Measurements from ENCODE around the gene ARL14.

ARL14 gene

DNA sequence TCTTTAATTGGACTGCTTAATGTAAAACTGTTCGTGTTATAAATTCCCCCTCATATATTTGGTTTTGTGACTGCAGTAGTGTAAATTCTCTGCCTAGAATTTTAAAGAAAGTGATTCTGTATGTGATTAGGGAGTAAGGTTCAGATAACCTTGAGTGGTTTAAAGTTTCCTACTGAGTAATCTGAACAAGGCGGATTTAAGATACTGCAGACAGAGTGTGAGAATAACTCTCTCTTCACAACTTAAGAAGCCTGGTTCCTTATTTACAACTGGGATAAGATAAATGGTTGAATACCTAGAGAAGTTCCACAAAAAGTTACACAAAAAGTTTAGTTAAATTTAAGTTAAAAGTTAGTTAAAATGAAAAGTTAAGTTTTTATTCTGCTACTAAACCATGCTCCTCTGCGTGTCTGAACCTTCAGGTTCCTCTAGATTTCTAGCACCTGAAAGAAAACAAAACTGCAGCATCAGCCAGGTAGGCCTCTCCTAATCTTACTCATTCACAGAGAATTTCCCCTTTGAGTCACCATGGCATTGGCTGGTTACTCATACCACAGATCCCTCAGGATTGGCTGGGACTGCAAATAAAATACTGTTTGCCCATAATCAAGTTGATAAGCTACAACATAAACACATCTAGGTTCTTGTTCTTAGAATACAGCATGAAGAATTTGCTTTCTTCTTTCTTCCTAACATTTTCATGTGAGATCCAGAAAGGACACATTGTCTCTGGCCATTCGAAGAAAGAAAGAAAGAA, at the start of gene ARL14:
TSS of gene ARL14 (plus strand) at position 614 of the 757 bp plus-strand sequence. CDS start 187 bp downstream, outside the sequence.
- no peak for DNase-seq

DNA sequence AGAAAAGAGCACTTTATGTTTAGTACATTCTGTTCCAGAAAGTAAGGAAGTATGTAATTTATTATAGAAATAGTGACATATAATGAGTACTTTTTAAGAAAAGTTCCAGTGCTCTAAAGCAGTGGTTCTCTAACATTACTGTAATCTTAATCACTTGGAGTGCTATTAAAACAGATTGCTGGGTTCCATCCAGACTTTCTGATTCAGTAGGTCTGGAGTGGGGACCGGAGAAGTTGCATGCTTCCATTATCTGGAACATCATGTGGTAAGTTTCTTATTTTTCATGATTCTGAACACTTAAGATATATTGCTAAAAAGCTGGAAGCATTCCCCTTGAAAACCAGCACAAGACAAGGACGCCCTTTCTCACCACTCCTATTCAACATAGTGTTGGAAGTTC, 47.5 kb upstream of the ARL14 start:
- no peak for DNase-seq

DNA sequence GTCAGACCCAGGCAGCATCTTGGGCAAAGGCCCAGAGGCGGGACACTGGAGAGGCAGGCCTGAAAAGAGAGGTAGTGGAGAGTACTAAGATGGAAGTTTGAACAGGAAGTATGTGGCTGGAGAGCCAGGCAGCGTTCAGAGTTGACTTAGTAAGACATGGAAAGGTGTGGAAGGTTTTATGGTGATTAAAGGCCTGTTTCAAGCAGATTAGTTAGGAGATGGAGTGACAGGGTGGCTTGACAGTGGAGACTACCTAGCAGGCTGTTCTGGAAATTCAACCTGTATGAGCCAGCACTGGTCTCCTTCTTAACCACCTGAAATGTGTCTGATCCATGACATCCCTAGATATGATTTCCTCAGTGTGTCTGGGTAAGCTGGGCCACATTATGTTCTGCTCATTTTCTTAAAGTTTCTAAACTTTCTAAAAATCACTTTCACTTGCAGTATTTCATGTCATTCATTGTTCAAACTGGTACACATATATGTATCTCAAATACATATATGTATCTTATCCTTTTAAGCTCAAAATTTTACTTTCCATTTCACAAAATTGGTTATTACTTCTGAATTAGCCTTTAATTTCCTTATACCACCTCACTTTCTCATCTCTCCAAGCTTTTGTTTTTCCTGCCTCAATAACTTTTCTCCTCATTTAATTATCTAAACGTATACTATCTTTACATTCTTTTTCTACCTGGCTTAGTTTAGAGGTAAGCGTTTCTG, 43.4 kb upstream of the ARL14 start:
- no peak for DNase-seq

DNA sequence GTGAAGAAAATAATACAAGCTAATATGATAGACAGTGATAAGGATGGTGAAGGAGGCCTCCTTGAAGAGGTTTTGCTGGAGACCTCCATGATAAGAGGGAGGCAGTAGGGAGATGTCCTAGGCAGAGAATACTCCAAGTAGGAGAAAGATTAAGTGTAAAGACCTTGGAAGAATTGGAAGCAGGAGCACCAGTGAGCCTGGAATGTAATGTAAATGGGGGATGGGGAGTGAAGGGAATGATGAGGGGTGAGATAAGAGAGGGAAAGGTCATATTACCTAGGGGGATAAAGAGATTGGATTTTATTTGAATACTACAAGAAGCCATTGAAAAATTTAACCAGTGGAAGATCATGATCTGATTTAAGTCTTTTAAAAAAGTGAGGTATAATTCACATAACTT, 41.7 kb upstream of the ARL14 start:
- no peak for DNase-seq

DNA sequence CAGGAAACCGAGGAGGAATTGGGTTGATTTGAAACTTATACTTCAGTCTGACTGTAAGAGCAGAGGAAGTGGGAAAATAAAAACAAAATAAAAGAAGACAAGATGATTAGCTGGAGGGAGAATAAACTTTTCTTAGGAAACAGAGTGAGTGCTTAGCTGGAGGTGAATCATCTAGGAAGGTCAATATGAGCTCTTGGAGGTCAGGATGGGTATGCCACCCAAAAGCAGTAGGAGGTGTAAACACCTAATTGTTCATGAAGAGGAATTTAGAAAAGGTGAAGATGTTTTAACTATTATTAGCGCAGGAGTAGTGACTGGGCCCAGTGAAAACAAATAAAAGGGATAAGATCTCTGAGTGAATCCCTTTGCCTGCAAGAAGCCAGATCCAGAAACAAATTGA, 39.9 kb upstream of the ARL14 start:
- no peak for DNase-seq

DNA sequence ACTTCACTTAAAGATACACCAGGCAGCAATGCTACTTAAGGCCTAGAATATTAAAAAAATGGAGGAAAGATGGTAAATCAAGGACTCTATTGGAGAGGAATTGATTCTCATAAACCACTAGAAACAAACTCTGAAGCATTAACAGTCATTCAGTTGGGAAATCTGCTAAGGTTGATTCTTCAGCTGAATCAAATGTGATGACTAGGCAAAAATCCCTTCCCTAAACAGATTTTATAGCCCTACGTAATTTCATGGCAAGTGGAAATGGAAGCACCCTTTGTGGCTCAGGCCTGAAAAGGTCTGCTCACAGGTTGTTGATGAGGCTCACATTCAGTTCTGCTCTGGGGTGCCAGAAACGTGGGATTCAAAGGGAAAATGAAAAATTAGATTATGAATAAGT, 38.8 kb upstream of the ARL14 start:
- no peak for DNase-seq

DNA sequence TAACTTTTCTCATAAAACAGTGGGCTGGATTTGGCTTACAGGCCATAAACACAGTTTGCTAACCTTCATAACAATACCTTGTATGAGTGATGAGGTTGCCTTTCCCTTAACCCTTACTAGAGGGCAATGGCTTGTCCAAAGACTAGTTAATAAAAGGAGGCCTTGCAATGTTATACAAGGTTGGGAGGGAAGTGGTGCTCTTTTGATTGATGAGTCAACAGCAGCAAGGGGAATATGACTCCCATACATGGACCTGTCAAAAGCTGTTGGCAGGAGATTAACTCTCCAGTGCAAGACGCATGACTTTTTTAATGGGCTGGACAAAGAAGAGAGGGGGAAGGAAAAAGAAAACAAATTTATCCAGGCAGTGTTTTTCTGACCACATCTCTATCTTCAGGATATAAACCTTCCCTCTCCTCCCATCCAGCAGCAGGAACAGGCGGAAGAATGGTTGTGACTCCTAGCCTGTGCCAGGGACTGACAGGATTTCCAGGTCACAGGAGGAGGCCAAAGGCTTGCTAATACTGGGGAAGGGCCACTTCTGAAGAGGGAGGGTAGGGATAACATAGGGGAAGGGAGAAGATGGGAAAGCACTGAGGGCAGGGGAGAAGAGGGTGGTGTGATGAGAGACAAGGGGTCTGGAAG, 35.2 kb upstream of the ARL14 start:
- DNase-seq: no peak

DNA sequence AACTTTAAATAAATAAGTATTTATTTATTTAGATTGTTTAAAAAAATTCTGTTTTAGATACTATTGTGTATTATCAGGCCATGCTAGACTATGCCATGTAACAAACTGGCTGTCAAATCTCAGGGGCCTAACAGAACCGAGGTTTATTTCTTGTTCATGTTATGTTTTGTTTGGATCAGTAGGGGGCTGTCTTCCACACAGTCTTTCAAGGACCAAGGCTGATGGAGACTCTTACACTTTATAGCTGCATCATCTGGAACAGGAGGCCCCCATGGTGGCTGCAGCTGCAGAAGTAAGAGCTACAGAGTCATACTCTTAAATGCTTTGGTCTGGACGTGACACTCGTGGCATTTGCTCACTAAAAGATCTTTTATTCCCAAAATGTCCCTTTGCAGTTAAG, 33.0 kb upstream of the ARL14 start:
- no peak for DNase-seq

DNA sequence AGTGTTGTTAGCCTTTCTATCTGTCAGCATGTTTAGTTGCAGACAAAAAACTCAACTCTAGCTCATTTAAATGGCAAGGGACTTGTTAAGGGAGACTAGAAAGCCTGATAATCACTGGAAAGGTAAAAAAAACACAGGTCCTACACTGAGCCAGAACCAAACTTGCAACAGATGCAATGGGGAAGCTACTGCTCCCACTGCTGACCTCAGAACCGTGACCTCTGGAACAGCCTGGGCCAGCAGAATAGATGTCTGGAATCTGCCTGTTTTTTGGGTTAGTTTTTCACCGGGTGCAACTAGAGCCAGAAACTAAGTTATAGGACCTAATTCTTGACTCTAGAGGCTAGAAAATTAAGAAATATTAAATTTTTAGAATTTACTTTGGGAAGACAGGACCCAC, 32.5 kb upstream of the ARL14 start:
- DNase-seq: no peak

DNA sequence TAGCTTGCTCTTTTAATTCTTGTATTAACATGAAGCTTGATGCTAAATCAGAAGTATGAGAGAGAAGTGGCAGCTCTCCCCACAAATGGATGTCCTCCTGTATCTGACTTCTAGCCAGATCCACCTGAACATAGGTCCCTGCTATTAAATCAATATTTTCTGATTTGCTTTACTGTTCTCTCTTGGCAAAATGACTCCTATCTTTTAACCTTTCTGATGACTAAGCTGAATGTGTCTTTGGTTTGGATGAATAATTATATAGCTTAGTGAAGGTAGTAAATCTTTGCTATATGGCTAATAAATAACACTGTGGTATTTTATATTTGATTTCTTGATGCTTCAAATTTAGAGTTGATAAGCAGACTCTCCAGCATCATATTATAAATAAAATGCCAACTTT, 28.3 kb upstream of the ARL14 start:
- DNase-seq: peak in 1 of 3 experiments; percentile 23

DNA sequence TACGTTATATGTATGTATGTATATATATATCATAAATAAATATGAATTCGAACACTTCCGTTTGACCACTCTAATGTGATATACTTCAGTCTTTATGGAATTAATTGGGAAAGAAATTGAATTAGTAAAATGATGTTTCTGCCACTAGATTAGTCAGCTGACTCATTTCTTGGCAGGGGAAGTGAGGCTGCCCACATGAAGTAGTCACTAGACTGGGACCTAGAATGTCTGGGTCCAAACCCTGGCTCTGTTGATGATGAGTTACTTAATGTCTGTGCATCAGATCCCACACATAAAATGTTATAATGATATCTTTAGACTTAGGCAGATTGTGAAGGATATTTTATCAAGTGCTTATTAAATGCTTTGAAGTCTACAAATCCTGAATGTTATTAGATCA, 27.4 kb upstream of the ARL14 start:
- DNase-seq: no peak

DNA sequence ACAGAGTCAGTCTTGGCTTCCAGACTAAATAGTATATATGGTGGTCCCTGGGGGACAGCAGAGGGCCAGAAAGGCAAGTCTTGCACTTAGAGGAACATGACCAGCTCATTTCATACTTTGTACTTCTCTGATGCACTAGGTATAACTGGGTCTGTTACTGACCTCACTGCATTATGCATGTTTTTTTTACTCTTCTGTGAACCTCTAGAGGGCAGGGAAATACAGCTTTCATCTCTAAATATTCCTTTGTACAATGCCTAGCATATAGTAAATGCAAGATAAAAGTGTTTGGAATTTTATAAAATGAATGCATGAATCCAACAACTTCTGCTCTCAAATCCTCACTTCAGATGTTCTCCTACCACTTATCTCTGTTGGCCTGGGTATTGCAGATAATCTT, 23.4 kb upstream of the ARL14 start:
- DNase-seq: no peak

DNA sequence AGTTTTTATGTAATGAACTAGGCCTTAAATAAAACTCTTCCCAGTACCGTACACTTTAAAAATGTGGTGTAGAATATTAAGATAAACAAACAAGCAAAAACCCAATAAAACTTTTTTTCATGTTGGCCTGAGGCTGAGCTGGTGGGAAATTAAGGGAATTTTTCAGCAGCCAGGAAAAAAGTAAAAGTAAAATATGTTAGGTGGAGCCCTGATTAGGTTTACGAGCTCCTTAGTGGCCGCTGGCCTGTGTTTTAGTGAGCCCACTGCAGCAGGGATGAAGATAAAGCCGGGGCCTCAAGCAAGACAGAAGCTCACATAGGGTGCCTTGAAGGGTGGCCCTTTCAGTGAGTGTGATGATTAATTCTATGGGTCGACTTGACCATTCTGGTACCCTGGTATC, 16.1 kb upstream of the ARL14 start:
- no peak for DNase-seq

DNA sequence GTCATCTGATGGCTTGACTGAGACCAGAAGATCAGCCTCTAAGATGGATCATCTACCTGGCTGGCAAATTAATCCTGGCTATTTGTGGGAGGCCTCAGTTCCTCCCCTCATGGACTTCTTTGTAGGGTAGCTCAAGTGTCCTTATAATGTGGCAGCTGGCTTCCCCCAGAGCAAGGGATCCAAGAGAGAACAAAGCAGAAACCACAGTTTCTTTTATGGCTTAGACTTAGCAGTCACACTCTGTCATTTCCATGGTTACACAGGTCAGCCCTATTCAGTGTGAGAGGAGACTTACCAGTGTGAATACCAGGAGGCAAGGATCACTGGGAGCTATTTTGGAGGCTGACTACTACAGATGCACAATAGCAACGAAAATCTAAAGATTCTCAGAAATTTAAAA, 15.3 kb upstream of the ARL14 start:
- peak; percentile 25 to 76 (median 67) for DNase-seq

DNA sequence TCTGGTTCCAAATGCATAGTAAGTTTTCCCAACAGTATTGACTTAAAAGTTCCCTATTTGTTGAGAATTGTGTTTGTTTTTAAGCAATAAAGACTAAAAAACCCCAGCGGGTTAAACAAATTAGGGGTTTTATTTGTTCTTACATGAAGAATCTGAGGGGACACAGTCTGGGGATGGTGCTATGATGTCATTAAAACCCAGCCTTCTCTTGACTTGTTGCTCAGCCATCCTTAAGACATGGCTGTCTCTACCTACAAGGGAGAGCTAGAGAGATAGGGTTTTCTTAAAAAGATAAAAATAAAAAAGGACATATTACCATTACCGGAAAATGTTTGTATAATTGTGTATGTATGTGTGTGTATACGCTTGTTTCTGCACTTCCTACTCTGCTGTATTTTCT, 11.7 kb upstream of the ARL14 start:
- no peak for DNase-seq

DNA sequence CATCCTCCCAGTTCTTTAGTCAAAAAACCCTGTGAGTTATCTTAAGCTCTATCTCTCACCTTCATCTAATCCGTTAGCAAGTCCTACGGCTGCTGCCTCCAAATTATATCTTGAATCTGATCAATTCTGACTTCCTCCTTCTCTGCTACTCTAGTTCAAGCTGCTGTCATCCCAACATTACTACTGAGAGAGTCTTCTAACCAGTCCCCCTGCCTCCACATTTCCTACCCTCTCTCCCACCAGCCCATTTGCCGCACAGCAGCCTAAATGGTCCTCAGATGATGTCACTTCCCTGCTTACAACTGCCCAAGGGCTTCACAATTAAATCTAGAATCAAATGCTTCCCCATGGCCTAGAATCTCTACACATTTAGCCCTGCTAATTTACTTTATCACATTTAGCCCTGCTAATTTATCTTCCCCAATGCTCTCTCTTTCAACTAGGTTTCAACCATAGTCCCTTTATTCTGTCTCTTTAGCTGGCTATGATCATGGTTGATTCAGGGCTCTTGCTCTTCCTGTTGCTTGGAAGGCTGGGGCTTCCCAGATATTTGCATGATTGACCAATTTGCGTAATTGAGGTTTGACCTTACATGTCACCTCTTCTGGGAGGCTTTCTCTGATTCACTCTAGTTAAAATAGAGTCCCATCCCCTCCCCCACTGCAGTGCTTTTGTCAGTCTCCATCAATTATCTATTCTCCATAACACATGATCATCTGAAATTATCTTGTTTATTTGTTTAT, 11.0 kb upstream of the ARL14 start:
- DNase-seq: peak in 2 of 3 experiments; percentile 30 to 69

DNA sequence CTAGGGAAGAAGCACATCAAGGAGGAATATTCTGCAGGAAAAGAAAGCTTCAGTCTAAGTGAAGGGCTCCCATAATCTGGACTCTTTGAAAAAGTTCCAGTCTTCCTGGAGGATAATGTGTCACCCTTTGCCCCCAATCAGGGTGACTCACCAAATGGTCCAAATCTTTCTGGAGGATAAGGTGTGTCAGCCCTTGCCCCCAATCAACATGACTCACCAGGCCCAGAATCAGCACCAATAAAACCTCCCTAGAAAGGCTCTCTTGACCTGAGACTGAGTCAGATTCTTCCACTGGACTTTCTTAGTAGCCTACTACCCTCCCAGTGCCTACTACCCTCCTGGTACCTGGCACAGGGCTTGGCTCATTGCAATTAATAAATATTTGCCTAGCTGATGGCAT, 9.5 kb upstream of the ARL14 start:
- DNase-seq: no peak

DNA sequence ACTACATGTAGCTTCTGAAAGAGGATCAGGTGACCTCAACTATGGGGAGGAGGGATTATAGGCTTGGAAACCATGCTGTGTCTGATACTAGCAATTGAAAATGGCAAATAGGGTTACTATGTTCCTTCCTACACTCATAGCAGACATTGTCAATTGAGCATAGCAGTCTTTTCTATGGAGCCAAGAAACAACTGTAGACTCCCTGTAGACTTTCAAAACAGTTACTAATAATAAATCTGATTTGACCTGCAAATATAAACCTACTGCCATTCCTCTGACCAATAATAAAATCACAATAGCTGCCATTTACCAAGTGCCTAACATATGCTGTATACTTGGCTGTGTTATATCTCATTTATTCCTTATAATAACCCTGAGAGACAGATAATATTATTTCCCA, 8.5 kb upstream of the ARL14 start:
- DNase-seq: no peak

DNA sequence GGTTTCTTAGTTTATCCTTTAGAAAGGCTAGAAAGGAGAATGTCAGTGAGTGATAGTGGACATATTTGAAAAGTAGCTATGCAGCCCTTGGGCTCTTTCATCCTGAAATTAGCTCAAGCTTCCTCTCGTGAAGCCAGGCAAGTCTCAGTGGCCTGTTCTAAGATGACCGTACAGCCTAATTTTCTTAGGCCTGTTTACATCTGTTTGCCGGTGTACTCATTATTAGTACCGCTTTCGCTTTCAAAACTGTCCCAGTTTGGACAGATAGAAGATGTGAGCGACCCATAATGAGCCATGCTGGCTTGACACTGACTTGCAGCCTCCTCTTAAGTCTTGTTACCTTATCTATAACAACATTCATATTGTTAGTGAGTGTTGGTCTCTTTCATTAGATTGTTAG, 5.7 kb upstream of the ARL14 start:
- DNase-seq: no peak

DNA sequence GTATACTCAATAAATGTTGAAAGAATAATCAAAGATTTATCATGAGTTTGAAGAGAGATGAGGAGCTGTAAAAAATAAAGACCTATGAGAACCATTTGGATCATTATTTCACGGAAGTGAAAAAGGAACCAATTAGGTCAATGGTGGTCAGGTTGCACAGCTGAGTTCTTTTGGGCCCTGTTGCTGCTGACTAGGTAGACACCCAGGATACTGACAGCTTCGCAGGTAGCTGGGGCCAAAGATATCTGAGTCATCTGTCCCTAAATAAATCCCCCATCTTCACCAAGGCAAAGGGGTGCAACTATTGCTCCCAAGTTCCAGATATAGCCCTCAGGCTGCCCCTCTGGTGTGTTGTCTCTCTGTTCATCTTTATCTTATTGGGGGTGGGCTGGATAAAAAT, 5.0 kb upstream of the ARL14 start:
- no peak for DNase-seq

DNA sequence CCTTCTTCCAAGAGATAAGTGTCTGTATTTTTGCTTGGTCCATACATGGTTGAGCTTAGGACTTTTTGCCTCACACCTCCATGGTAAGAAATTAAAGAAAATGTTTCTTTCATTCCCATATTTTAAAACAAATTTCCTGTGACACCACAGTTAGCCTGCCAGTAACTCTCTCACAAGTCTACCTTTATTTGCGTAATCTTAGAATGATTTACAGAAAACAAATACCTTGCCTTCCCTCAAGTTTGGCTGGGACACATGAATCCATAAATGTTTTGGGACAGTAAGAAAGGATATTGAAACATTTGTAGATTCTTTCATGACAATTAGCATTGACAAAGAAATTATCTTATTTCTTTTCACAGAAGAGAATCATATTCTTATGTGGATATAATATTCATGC, 3.8 kb upstream of the ARL14 start:
- no peak for DNase-seq

DNA sequence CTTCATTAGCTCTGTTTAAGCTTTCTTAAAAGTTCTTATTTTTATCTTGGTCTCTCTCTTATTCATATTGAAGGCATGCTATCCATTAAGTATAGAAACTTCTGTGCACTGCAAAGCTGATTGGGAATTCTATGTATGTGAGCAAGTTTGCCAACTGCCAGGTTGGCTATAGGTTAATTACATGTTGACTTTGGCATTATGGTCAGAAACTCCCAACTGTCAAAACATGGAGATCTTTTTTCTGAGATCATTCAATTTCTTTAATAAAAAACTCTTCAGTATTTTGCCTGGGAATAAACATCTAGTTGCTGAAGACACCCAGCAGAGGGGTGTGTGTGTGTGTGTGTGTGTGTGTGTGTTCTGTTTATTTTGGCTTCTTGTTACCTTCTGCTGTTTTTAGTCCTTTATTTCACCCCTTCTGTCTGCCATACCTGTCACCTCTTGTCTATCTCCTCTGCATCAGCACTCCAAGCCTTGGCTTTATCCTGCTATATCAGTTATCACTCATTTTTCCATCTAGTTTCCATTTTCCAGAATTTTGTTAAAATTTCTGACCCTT, 1.3 kb upstream of the ARL14 start:
- DNase-seq: peak in 1 of 3 experiments; percentile 56

DNA sequence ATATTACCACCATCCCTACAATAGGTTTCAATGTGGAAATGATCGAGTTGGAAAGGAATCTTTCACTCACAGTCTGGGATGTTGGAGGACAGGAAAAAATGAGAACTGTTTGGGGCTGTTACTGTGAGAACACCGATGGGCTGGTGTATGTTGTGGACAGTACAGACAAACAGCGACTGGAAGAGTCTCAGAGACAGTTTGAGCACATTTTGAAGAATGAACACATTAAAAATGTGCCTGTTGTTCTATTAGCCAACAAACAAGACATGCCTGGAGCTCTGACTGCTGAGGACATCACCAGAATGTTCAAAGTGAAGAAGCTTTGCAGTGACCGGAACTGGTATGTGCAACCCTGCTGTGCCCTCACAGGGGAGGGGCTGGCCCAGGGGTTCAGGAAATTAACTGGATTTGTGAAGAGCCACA, 510 bp downstream of the ARL14 start:
- no peak for DNase-seq

Measured in NCI-H1417 (cell line).